T-helper 2 cell treated with Interferon-gamma antibody and Interleukin-4, amounts not matched to agents 100 ng/mL and 5 ng/mL, for 36 hours (primary cell): ENCODE data around the gene LRRC8B. TPM values are rescaled to one million over a fixed set of nuclear protein-coding genes. Genes with fewer than 3 reads are reported as not detected.

Source experiments
- intact Hi-C: fragments of 100-400 bp; cut with micrococcal nuclease; formaldehyde crosslinking; loops from one replicate; pipeline ENCODE4 v1.15.1; 2023
- total RNA-seq: library from RNA; stranded (reverse); gene quantifications from 2 replicates; pipeline ENCODE4 v1.2.3, GENCODE V29; 2022

The LRRC8B gene
- total RNA-seq, 1 donor from 2014 or later: 20.0 TPM

- intact Hi-C loops: no loop called here
These were observed 21.7 kb downstream of the LRRC8B start for GRCh38 chr1:89546082-89546889.

GRCh38 chr1:89546934-89547562 lies 22.4 kb downstream of the LRRC8B start:
- intact Hi-C loops: no loop called here

- intact Hi-C loops: no loop called here
These were observed 23.0 kb downstream of the LRRC8B start for GRCh38 chr1:89547563-89548116.

- intact Hi-C loops: no loop called here
These were observed 23.7 kb downstream of the LRRC8B start for GRCh38 chr1:89548122-89548857.

GRCh38 chr1:89550995-89551394 lies 26.4 kb downstream of the LRRC8B start:
- intact Hi-C loops: no loop called here

- intact Hi-C loops: no loop called here
These were observed 27.9 kb downstream of the LRRC8B start for GRCh38 chr1:89552471-89553081.

- intact Hi-C loops: no loop called here
These were observed 28.5 kb downstream of the LRRC8B start for GRCh38 chr1:89553157-89553556.

- intact Hi-C loops: no loop called here
These were observed 30.9 kb downstream of the LRRC8B start for GRCh38 chr1:89555550-89555949.

- intact Hi-C loops: no loop called here
These were observed 32.3 kb downstream of the LRRC8B start for GRCh38 chr1:89556726-89557444.

- intact Hi-C loops: no loop called here
These were observed 32.8 kb downstream of the LRRC8B start for GRCh38 chr1:89557445-89557825.

- intact Hi-C loops: no loop called here
These were observed 33.3 kb downstream of the LRRC8B start for GRCh38 chr1:89557956-89558355.

- intact Hi-C loops: no loop called here
These were observed 39.5 kb downstream of the LRRC8B start for GRCh38 chr1:89563957-89564604.

- intact Hi-C loops: no loop called here
These were observed 40.9 kb downstream of the LRRC8B start for GRCh38 chr1:89565521-89565920.

GRCh38 chr1:89566761-89567174 lies 42.1 kb downstream of the LRRC8B start:
- intact Hi-C loops: no loop called here

GRCh38 chr1:89567797-89568196 lies 43.2 kb downstream of the LRRC8B start:
- intact Hi-C loops: no loop called here

- intact Hi-C loops: no loop called here
These were observed 48.8 kb downstream of the LRRC8B start for GRCh38 chr1:89573410-89573809.

GRCh38 chr1:89574621-89575020 lies 50.0 kb downstream of the LRRC8B start:
- intact Hi-C loops: no loop called here

GRCh38 chr1:89575207-89575606 lies 50.6 kb downstream of the LRRC8B start:
- intact Hi-C loops: no loop called here

GRCh38 chr1:89576013-89576412 lies 51.4 kb downstream of the LRRC8B start:
- intact Hi-C loops: no loop called here

- intact Hi-C loops: no loop called here
These were observed 53.5 kb downstream of the LRRC8B start for GRCh38 chr1:89578151-89578550.
